H1 (cell line): ENCODE results near the gene PARG. TPM values are rescaled to one million over a fixed set of nuclear protein-coding genes. Genes with fewer than 3 reads are reported as not detected.

ENCODE experiments used
- CTCF ChIA-PET: fragments of 300-600 bp; sonication (Branson Sonifier 250); formaldehyde crosslinking; loops from one replicate; lab custom pipeline; 2021; ENCODE audit not compliant: partially characterized antibody; lab: Charles Lee
- POLR2A ChIA-PET: fragments of 300-600 bp; sonication (Branson Sonifier 250); formaldehyde crosslinking; loops from one replicate; lab custom pipeline; 2021; ENCODE audit warnings: inconsistent platforms; ENCODE audit not compliant: partially characterized antibody; lab: Charles Lee
- DNase-seq, 2 experiments: peaks; one replicate each; pipeline versions ENCODE4 v3.0.0 to v3.0.0-alpha.2; 2010 to 2022; ENCODE audit warnings: low spot score in 2 of 2, low read depth in 1 of 2, mixed read lengths in 1 of 2
- FAIRE-seq: peaks from 2 replicates; lab custom pipeline; 2011; peaks lifted over from hg19 to GRCh38; lab: Jason Lieb, UNC
- H2AFZ ChIP-seq: 2 replicates; pipeline ENCODE4 v1.8.1; 2012; ENCODE audit warnings: low read length, inconsistent platforms
- H2AK5ac ChIP-seq: 2 replicates; pipeline ENCODE4 v1.6.1; 2013; ENCODE audit warnings: low read depth, low read length
- H2BK120ac ChIP-seq: replicated peaks from 2 replicates; pipeline ENCODE3; 2013; ENCODE audit warnings: low read depth, low read length, inconsistent platforms
- H2BK12ac ChIP-seq: 2 replicates; pipeline ENCODE4 v1.6.1; 2013; ENCODE audit warnings: low read depth, low read length
- H2BK15ac ChIP-seq: 2 replicates; pipeline ENCODE4 v1.6.1; 2013; ENCODE audit warnings: low read length
- H2BK20ac ChIP-seq: 2 replicates; pipeline ENCODE4 v1.6.1; 2013; ENCODE audit warnings: low read length
- H2BK5ac ChIP-seq: 2 replicates; pipeline ENCODE4 v1.6.1; 2013; ENCODE audit warnings: low read depth, low read length
- H3K14ac ChIP-seq: 2 replicates; pipeline ENCODE4 v1.6.1; 2013; ENCODE audit warnings: inconsistent platforms; ENCODE audit not compliant: insufficient read length
- H3K18ac ChIP-seq: 2 replicates; pipeline ENCODE4 v1.6.1; 2013; ENCODE audit warnings: low read length; ENCODE audit errors: extremely low read depth
- H3K23ac ChIP-seq: 2 replicates; pipeline ENCODE4 v1.6.1; 2013; ENCODE audit warnings: inconsistent platforms; ENCODE audit not compliant: insufficient read length
- H3K23me2 ChIP-seq: 2 replicates; pipeline ENCODE4 v1.6.1; 2013; ENCODE audit warnings: low read depth, low read length
- H3K27ac ChIP-seq: 2 replicates; pipeline ENCODE4 v1.6.1; 2011; ENCODE audit warnings: low read depth, low read length, inconsistent platforms
- H3K27me3 ChIP-seq, 4 experiments: replicated peaks in 1 of 4; 1 replicate in 1 of 4; 2 replicates in 3 of 4; pipeline versions ENCODE4 v1.6.1 to v1.8.1; 2011 to 2013; ENCODE audit warnings: low read length in 3 of 4, mild to moderate bottlenecking in 3 of 4, inconsistent platforms in 2 of 4, mixed read lengths in 2 of 4, moderate library complexity in 1 of 4; ENCODE audit not compliant: control insufficient read depth in 3 of 4, insufficient read depth in 3 of 4; ENCODE audit errors: extremely low read depth in 1 of 4
- H3K36me3 ChIP-seq, 4 experiments: 2 replicates each; pipeline versions ENCODE4 v1.6.1 to v1.8.1; 2011 to 2013; ENCODE audit warnings: mild to moderate bottlenecking in 4 of 4, low read length in 3 of 4, moderate library complexity in 2 of 4, control low read depth in 1 of 4, inconsistent platforms in 1 of 4; ENCODE audit not compliant: insufficient read depth in 4 of 4, control insufficient read depth in 2 of 4
- H3K4ac ChIP-seq: replicated peaks from 2 replicates; pipeline ENCODE3; 2013; ENCODE audit warnings: low read length, low read depth, mixed read lengths, inconsistent platforms; ENCODE audit not compliant: insufficient read length
- H3K4me1 ChIP-seq, 4 experiments: replicated peaks in 1 of 4; 1 replicate in 1 of 4; 2 replicates in 3 of 4; pipeline versions ENCODE4 v1.6.1 to v1.8.1; 2011 to 2013; ENCODE audit warnings: low read length in 3 of 4, inconsistent platforms in 2 of 4, mixed read lengths in 1 of 4; ENCODE audit not compliant: insufficient read depth in 4 of 4, control insufficient read depth in 3 of 4
- H3K4me2 ChIP-seq, 2 experiments: 2 replicates each; pipeline versions ENCODE4 v1.6.1 to v1.8.1; 2011 to 2013; ENCODE audit warnings: low read depth in 2 of 2, low read length in 2 of 2, control low read depth in 1 of 2, inconsistent platforms in 1 of 2, mild to moderate bottlenecking in 1 of 2; ENCODE audit not compliant: insufficient read depth in 1 of 2
- H3K4me3 ChIP-seq, 4 experiments: fragments of 200-600, 300-600 bp in 1 of 4; sonication (generic), shearing (Covaris generic), sonication (Bioruptor Twin) in 1 of 4; 2 replicates each; pipeline versions ENCODE4 v1.5.1 to v1.8.1; 2011 to 2016; ENCODE audit warnings: low read length in 4 of 4, low read depth in 3 of 4, control low read depth in 2 of 4, inconsistent platforms in 2 of 4, mild to moderate bottlenecking in 2 of 4, mixed read lengths in 1 of 4, moderate library complexity in 1 of 4; ENCODE audit not compliant: insufficient read depth in 2 of 4; ENCODE audit errors: extremely low read depth in 1 of 4
- H3K56ac ChIP-seq: replicated peaks from 2 replicates; pipeline ENCODE3; 2013; ENCODE audit warnings: low read depth, mild to moderate bottlenecking, mixed read lengths, low read length, inconsistent platforms; ENCODE audit not compliant: insufficient read length
- H3K79me1 ChIP-seq: 2 replicates; pipeline ENCODE4 v1.6.1; 2013; ENCODE audit warnings: low read depth, low read length, control low read depth
- H3K79me2 ChIP-seq, 2 experiments: 2 replicates each; pipeline versions ENCODE4 v1.6.1 to v1.8.1; 2012 to 2013; ENCODE audit warnings: low read length in 2 of 2, mild to moderate bottlenecking in 2 of 2, inconsistent platforms in 1 of 2; ENCODE audit not compliant: insufficient read depth in 2 of 2, control insufficient read depth in 1 of 2
- H3K9ac ChIP-seq, 4 experiments: replicated peaks in 1 of 4; 1 replicate in 1 of 4; 2 replicates in 3 of 4; pipeline versions ENCODE4 v1.6.1 to v1.8.1; 2011 to 2013; ENCODE audit warnings: low read depth in 3 of 4, low read length in 3 of 4, control low read depth in 2 of 4, mild to moderate bottlenecking in 2 of 4, moderate library complexity in 2 of 4, inconsistent platforms in 1 of 4; ENCODE audit errors: extremely low read depth in 1 of 4
- H3K9me3 ChIP-seq, 2 experiments: 2 replicates each; pipeline versions ENCODE4 v1.6.1 to v1.8.1; 2012 to 2013; ENCODE audit warnings: mild to moderate bottlenecking in 2 of 2, moderate library complexity in 2 of 2, control low read depth in 1 of 2, inconsistent platforms in 1 of 2, low read depth in 1 of 2, low read length in 1 of 2, mixed read lengths in 1 of 2; ENCODE audit not compliant: insufficient read depth in 2 of 2
- H4K20me1 ChIP-seq, 2 experiments: replicated peaks in 1 of 2; 2 replicates each; pipeline versions ENCODE3 to v1.8.1; 2011 to 2013; ENCODE audit warnings: inconsistent platforms in 2 of 2, low read length in 2 of 2, mild to moderate bottlenecking in 1 of 2; ENCODE audit not compliant: insufficient read depth in 2 of 2, control insufficient read depth in 1 of 2
- H4K5ac ChIP-seq: 2 replicates; pipeline ENCODE4 v1.6.1; 2013; ENCODE audit warnings: low read length, low read depth, mixed read lengths, inconsistent platforms; ENCODE audit not compliant: insufficient read length
- H4K8ac ChIP-seq: 2 replicates; pipeline ENCODE4 v1.8.0; 2013; ENCODE audit warnings: mild to moderate bottlenecking, moderate library complexity, low read length, inconsistent platforms; ENCODE audit not compliant: insufficient read depth; ENCODE audit errors: extremely low read depth
- H4K91ac ChIP-seq: replicated peaks from 2 replicates; pipeline ENCODE3; 2013; ENCODE audit warnings: low read length, mixed read lengths, inconsistent platforms; ENCODE audit not compliant: insufficient read length
- ASH2L ChIP-seq: fragments of 200-600, 300-600 bp; sonication (generic); IDR thresholded peaks from one replicate; pipeline ENCODE4 v1.7.1; 2017; ENCODE audit warnings: low read length
- BACH1 ChIP-seq: IDR thresholded peaks from 2 replicates; pipeline ENCODE4 v1.6.1; 2012; ENCODE audit warnings: low read length, improper control_type of control experiment
- CBX5 ChIP-seq: fragments of 300-800, 300-1000 bp; sonication (generic); IDR thresholded peaks from 2 replicates; pipeline ENCODE4 v1.7.1; 2016; ENCODE audit warnings: antibody characterized with exemption, low read length, low read depth
- CHD1 ChIP-seq: IDR thresholded peaks from 2 replicates; pipeline ENCODE4 v1.6.1; 2012; ENCODE audit warnings: low read depth, low read length, improper control_type of control experiment
- CHD2 ChIP-seq: IDR thresholded peaks from 2 replicates; pipeline ENCODE4 v1.6.1; 2012; ENCODE audit warnings: low read length, improper control_type of control experiment
- CTBP2 ChIP-seq: IDR thresholded peaks from 2 replicates; pipeline ENCODE4 v1.7.0; 2011; ENCODE audit warnings: borderline replicate concordance, mild to moderate bottlenecking, moderate library complexity, mixed read lengths, low read length; ENCODE audit not compliant: insufficient read depth, insufficient read length
- E2F6 ChIP-seq: IDR thresholded peaks from 2 replicates; pipeline ENCODE4 v1.6.1; 2012; ENCODE audit warnings: inconsistent platforms
- HDAC2 ChIP-seq, 2 experiments: fragments of 300-600 bp in 1 of 2; sonication (generic) in 1 of 2; IDR thresholded peaks; 2 replicates each; pipeline ENCODE4 v1.6.1; 2011 to 2012; ENCODE audit warnings: low read depth in 2 of 2, low read length in 2 of 2, mild to moderate bottlenecking in 2 of 2, moderate library complexity in 2 of 2, borderline replicate concordance in 1 of 2, inconsistent platforms in 1 of 2
- MAX ChIP-seq: IDR thresholded peaks from 2 replicates; pipeline ENCODE4 v1.6.1; 2012; ENCODE audit warnings: inconsistent platforms
- RFX5 ChIP-seq: IDR thresholded peaks from 2 replicates; pipeline ENCODE4 v1.6.1; 2011; ENCODE audit warnings: low read depth, low read length, improper control_type of control experiment, borderline replicate concordance
- SIX5 ChIP-seq: IDR thresholded peaks from 2 replicates; pipeline ENCODE4 v1.6.1; 2011; ENCODE audit warnings: mild to moderate bottlenecking, low read depth, low read length
- SP2 ChIP-seq: IDR thresholded peaks from 2 replicates; pipeline ENCODE4 v1.6.1; 2012; ENCODE audit warnings: mild to moderate bottlenecking, low read length, inconsistent platforms
- TBP ChIP-seq: IDR thresholded peaks from 2 replicates; pipeline ENCODE4 v1.6.1; 2011; ENCODE audit warnings: low read depth, low read length, improper control_type of control experiment
- YY1 ChIP-seq: IDR thresholded peaks from 2 replicates; pipeline ENCODE4 v1.6.1; 2011; ENCODE audit warnings: low read depth, mild to moderate bottlenecking, low read length
- WGBS, 2 experiments: shearing (Covaris generic) in 1 of 2; methylation state at CpG; one replicate each; pipeline versions ENCODE4 v1.1.6 to v1.1.7; 2013 to 2015; ENCODE audit warnings: low lambda C conversion rate in 2 of 2, mixed read lengths in 2 of 2, inconsistent platforms in 1 of 2, low coverage in 1 of 2, missing lambda C conversion rate in 1 of 2; ENCODE audit not compliant: insufficient replicate concordance in 2 of 2, insufficient coverage in 1 of 2, insufficient read length in 1 of 2; ENCODE audit errors: extremely low coverage in 1 of 2, missing lambda C conversion rate in 1 of 2; 5-methylcytosine and 5-hydroxymethylcytosine counted together
- polyA plus RNA-seq, 7 experiments: library from polyadenylated mRNA; depleted of rRNA in 3 of 7; stranded (reverse) in 5 of 7; unstranded in 2 of 7; fragments of >200 nt in 5 of 7; fragments of 200-250 nt in 2 of 7; gene quantifications; 1 replicate in 5 of 7; 2 replicates in 1 of 7; 4 replicates in 1 of 7; pipeline versions ENCODE4 v1.2.1 to v1.2.3, GENCODE V29; 2011 to 2013; ENCODE audit warnings: missing spikeins in 2 of 7, mixed read lengths in 2 of 7
- total RNA-seq: library from RNA; stranded (reverse); fragmentation: NEBNext Ultra II Directional; extraction: Animal tissue kit (Norgen Biotek cat#: 25700); gene quantifications from 2 replicates; pipeline ENCODE4 v1.2.1, GENCODE V29; 2021

Gene PARG
- total and polyA plus RNA-seq, 2 of the 8 experiments (the other 6 are each of a cell fraction or from before 2014, with no cell fraction given) = 13.3 to 56.2 TPM

GRCh38 chr10:49817845-49818244 lies 124.0 kb downstream of the PARG start:
- H3K36me3 ChIP-seq = peaks cover 3 to 31% (median 10%) of the 10 kb centered on the region in 4 experiments; a peak in 6 of 8 replicates
- H3K27ac ChIP-seq = no peak overlapping the region
- H3K4me3 ChIP-seq = no peak overlapping the region
- H4K20me1 ChIP-seq = no peaks in the 10 kb centered on the region
- H3K79me2 ChIP-seq = no peaks in the 10 kb centered on the region
- FAIRE-seq (no peak), DNase-seq (no peak)
- no peaks in the 10 kb centered on the region for H3K23me2 ChIP-seq
- CTCF ChIA-PET = interaction anchor here (0.6 to 1.0 kb wide), 2 partner anchors 223 to 242 kb away, joined by 3 read pairs; no protein-coding TSS in a partner anchor
- H2BK120ac ChIP-seq = no peak overlapping the region
- H3K4me1 ChIP-seq = no peaks in the 10 kb centered on the region
- H3K79me1 ChIP-seq = no peaks in the 10 kb centered on the region
- H2AK5ac ChIP-seq = no peak overlapping the region
- no peak overlapping the region for H3K9ac ChIP-seq
- H2BK20ac ChIP-seq = no peak overlapping the region
- H2BK15ac ChIP-seq = no peak overlapping the region
- H4K91ac ChIP-seq = no peak overlapping the region
- H4K8ac ChIP-seq = no peak overlapping the region
- no peak overlapping the region for H2BK5ac ChIP-seq
- WGBS, 2 experiments = 93% methylated on average over 5 of the region's 5 CpGs; no CpG with 5 or more reads in 1 of the 2 experiments
- H3K14ac ChIP-seq = no peak overlapping the region
- no peaks in the 10 kb centered on the region; a peak in 1 of 4 replicates for H3K9me3 ChIP-seq
- POLR2A ChIA-PET = no interaction called here
- no peak overlapping the region for H4K5ac ChIP-seq
- H3K56ac ChIP-seq = no peak overlapping the region
- no peak overlapping the region for H3K18ac ChIP-seq
- no peak overlapping the region for H3K4me2 ChIP-seq
- no peak overlapping the region for H3K23ac ChIP-seq
- no peak overlapping the region for H2BK12ac ChIP-seq
- no peak overlapping the region for H2AFZ ChIP-seq
- H3K4ac ChIP-seq = no peak overlapping the region
- no peaks in the 10 kb centered on the region for H3K27me3 ChIP-seq
- TF ChIP-seq SP2 (no peak), CTBP2 (no peak), YY1 (no peak), RFX5 (no peak), ASH2L (no peak), E2F6 (no peak), SIX5 (no peak), CBX5 (no peak), HDAC2 (IDR thresholded peaks at IDR 0.05; ENCODE audit: borderline replicate concordance in 1 of 2, low read depth in 2 of 2, low read length in 2 of 2) (no peak), CHD2 (no peak), CHD1 (no peak), MAX (no peak), BACH1 (no peak), TBP (no peak)
